Measurements from ENCODE around the gene PDE2A.

Gene PDE2A

GRCh38 chr11:72673943-72674828 is at the start of gene PDE2A:
PDE2A (minus strand) TSS chr11:72674422; CDS start chr11:72674207, 215 bp downstream.
- no peak for DNase-seq

- no peak for DNase-seq
Observed at GRCh38 chr11:72723508-72723907, 49.3 kb upstream of the PDE2A start.

GRCh38 chr11:72722050-72722748 is 48.0 kb upstream of the PDE2A start:
- DNase-seq: peak; percentile 87

- no peak for DNase-seq
Observed at GRCh38 chr11:72721689-72722049, 47.4 kb upstream of the PDE2A start.

GRCh38 chr11:72721276-72721675 is 47.1 kb upstream of the PDE2A start:
- no peak for DNase-seq

GRCh38 chr11:72720784-72721183 is 46.6 kb upstream of the PDE2A start:
- DNase-seq: no peak

GRCh38 chr11:72720047-72720446 is 45.8 kb upstream of the PDE2A start:
- DNase-seq: no peak

- DNase-seq: no peak
Observed at GRCh38 chr11:72719551-72719950, 45.3 kb upstream of the PDE2A start.

- no peak for DNase-seq
Observed at GRCh38 chr11:72719144-72719543, 44.9 kb upstream of the PDE2A start.

GRCh38 chr11:72718101-72718501 is 43.9 kb upstream of the PDE2A start:
- DNase-seq: no peak

GRCh38 chr11:72716788-72717435 is 42.7 kb upstream of the PDE2A start:
- DNase-seq: no peak

- no peak for DNase-seq
Observed at GRCh38 chr11:72716290-72716689, 42.1 kb upstream of the PDE2A start.

GRCh38 chr11:72712841-72713240 is 38.6 kb upstream of the PDE2A start:
- no peak for DNase-seq

GRCh38 chr11:72712168-72712751 is 38.0 kb upstream of the PDE2A start:
- DNase-seq: no peak

- no peak for DNase-seq
Observed at GRCh38 chr11:72711141-72711540, 36.9 kb upstream of the PDE2A start.

- no peak for DNase-seq
Observed at GRCh38 chr11:72710278-72710677, 36.1 kb upstream of the PDE2A start.

GRCh38 chr11:72709478-72710238 is 35.4 kb upstream of the PDE2A start:
- DNase-seq: no peak

GRCh38 chr11:72707032-72707431 is 32.8 kb upstream of the PDE2A start:
- DNase-seq: no peak

GRCh38 chr11:72706579-72706978 is 32.4 kb upstream of the PDE2A start:
- no peak for DNase-seq

GRCh38 chr11:72705442-72706365 is 31.5 kb upstream of the PDE2A start:
- no peak for DNase-seq

GRCh38 chr11:72704783-72705265 is 30.6 kb upstream of the PDE2A start:
- no peak for DNase-seq

All from SHP77 treated with DMSO at 0.1 percent for 48 hours (cell line).